Measurements from ENCODE around the gene NCOR2. TPM values are rescaled to one million over a fixed set of nuclear protein-coding genes. Genes with fewer than 3 reads are reported as not detected.

NCOR2 gene
- total and polyA plus RNA-seq, 10 of the 15 experiments (the other 5 are each of a cell fraction or from before 2014, with no cell fraction given), result 0.43 to 179 (median 14.9) TPM

DNA sequence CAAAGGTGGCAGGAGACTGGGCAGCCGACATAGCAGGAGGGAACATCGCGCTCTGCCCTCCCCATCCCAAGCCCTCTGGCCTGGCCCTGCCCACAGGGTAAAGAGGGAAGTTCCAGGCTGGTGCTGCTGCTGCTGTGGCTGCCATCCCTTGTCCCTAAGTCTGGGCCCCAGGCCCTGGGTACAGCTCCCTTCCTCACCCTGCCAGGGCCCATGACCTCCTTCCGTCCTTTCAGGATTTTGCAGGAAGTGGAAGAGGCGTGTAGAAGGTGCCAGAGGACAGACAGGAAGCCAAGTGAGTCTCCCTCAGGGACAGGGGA is 14.7 kb upstream of the NCOR2 start:
- Histone ChIP-seq H3K27ac (ENCODE audit: control insufficient read depth, insufficient read depth) (no peak overlapping the region), H2AFZ (ENCODE audit: control insufficient read depth, low read depth, low read length) (no peak overlapping the region), H3K79me2 (ENCODE audit: control insufficient read depth, insufficient read depth, low read length) (no peaks in the 10 kb centered on the region), H3K36me3 (ENCODE audit: control insufficient read depth in 2 of 2, insufficient read depth in 2 of 2, low read length in 1 of 2) (no peaks in the 10 kb centered on the region), H3K4me1 (ENCODE audit: control insufficient read depth, insufficient read depth, low read length) (no peaks in the 10 kb centered on the region), H4K20me1 (ENCODE audit: control insufficient read depth, insufficient read depth) (no peaks in the 10 kb centered on the region), H3K27me3 (replicated peaks in 1 of 2; ENCODE audit: control insufficient read depth in 2 of 2, insufficient read depth in 2 of 2, low read length in 1 of 2) (no peaks in the 10 kb centered on the region), H3K9ac (ENCODE audit: control insufficient read depth, insufficient read depth, low read length) (no peak overlapping the region), H3K9me3 (replicated peaks; ENCODE audit: control insufficient read depth, insufficient read depth, low read length) (peaks cover 6% of the 10 kb centered on the region; the same call in 1 of the 3 replicates), H3K4me2 (ENCODE audit: control insufficient read depth, insufficient read depth) (no peak overlapping the region), H3K4me3 (no peak overlapping the region)
- TF ChIP-seq BHLHE40 (IDR thresholded peaks at IDR 0.05; ENCODE audit: borderline replicate concordance in 1 of 2, low read depth in 2 of 2, low read length in 1 of 2) (no peak), NFIC (IDR thresholded peaks at IDR 0.05; ENCODE audit: low read depth, low read length) (no peak), ZNF274 (IDR thresholded peaks at IDR 0.05; ENCODE audit: insufficient read depth, insufficient read length) (no peak), POLR2A (IDR thresholded peaks at IDR 0.05; ENCODE audit: low read depth, low read length) (no peak), NFYB (IDR thresholded peaks at IDR 0.05; ENCODE audit: insufficient read depth, low read depth, low read length) (no peak), SIX5 (IDR thresholded peaks at IDR 0.05; ENCODE audit: low read depth, low read length, severe bottlenecking) (no peak), NBN (IDR thresholded peaks at IDR 0.05) (no peak), FOXM1 (IDR thresholded peaks at IDR 0.05; ENCODE audit: low read depth, low read length) (no peak), CBX3 (IDR thresholded peaks at IDR 0.05; ENCODE audit: borderline replicate concordance, low read depth) (no peak), CBFB (IDR thresholded peaks at IDR 0.05; ENCODE audit: low read depth) (no peak), EED (IDR thresholded peaks at IDR 0.05; ENCODE audit: low read depth) (no peak), FOXK2 (IDR thresholded peaks at IDR 0.05) (no peak), ZNF622 (IDR thresholded peaks at IDR 0.05) (no peak), PAX5 (IDR thresholded peaks at IDR 0.05; ENCODE audit: borderline replicate concordance, low read depth, low read length) (no peak), LARP7 (IDR thresholded peaks at IDR 0.05) (no peak)
- TF ChIP-seq, protein P1, sequence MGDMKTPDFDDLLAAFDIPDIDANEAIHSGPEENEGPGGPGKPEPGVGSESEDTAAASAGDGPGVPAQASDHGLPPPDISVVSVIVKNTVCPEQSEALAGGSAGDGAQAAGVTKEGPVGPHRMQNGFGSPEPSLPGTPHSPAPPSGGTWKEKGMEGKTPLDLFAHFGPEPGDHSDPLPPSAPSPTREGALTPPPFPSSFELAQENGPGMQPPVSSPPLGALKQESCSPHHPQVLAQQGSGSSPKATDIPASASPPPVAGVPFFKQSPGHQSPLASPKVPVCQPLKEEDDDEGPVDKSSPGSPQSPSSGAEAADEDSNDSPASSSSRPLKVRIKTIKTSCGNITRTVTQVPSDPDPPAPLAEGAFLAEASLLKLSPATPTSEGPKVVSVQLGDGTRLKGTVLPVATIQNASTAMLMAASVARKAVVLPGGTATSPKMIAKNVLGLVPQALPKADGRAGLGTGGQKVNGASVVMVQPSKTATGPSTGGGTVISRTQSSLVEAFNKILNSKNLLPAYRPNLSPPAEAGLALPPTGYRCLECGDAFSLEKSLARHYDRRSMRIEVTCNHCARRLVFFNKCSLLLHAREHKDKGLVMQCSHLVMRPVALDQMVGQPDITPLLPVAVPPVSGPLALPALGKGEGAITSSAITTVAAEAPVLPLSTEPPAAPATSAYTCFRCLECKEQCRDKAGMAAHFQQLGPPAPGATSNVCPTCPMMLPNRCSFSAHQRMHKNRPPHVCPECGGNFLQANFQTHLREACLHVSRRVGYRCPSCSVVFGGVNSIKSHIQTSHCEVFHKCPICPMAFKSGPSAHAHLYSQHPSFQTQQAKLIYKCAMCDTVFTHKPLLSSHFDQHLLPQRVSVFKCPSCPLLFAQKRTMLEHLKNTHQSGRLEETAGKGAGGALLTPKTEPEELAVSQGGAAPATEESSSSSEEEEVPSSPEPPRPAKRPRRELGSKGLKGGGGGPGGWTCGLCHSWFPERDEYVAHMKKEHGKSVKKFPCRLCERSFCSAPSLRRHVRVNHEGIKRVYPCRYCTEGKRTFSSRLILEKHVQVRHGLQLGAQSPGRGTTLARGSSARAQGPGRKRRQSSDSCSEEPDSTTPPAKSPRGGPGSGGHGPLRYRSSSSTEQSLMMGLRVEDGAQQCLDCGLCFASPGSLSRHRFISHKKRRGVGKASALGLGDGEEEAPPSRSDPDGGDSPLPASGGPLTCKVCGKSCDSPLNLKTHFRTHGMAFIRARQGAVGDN (IDR thresholded peaks at IDR 0.05), result no peak
- no peak for FAIRE-seq
- BruUV-seq (replicated peaks), result no TSS peak
- DNase-seq (ENCODE audit: low read depth, low spot score), result no peak
- POLR2A ChIA-PET, result no interaction called here
- in situ Hi-C loops (cut with MboI) (no loop called here), intact Hi-C loops (cut with micrococcal nuclease; ENCODE audit: unreplicated experiment) (no loop called here)
- SMC1A ChIA-PET (ENCODE audit: uncharacterized antibody, unreplicated experiment), result interaction anchor here (0.7 kb wide), 1 partner anchor 12 kb away, joined by 3 read pairs; no protein-coding TSS in a partner anchor
- CTCF ChIA-PET, result no interaction called here
- WGBS (ENCODE audit: insufficient coverage, insufficient replicate concordance, low lambda C conversion rate, missing lambda C conversion rate), result 13% methylated on average over 5 of the region's 5 CpGs
- no peak for ATAC-seq
- RAD21 ChIA-PET (ENCODE audit: unreplicated experiment), result no interaction called here
